Activated T-cell treated with anti-CD3 and anti-CD28 coated beads, Interleukin-2, amount 50 U/mL, for 4 hours (primary cell): ENCODE results near the gene ADAMTS16. TPM values are rescaled to one million over a fixed set of nuclear protein-coding genes. Genes with fewer than 3 reads are reported as not detected.

Experiments used
- ATAC-seq, 2 donors: fragments of 200-7000 bp; cut with Tn5 transposase; one replicate each; pipeline ENCODE4 v1.10.0; 2021
- DNase-seq: peaks from one replicate; pipeline ENCODE4 v3.0.0-alpha.2; 2020
- H3K27me3 Mint-ChIP-seq: one replicate; pipeline ENCODE4 v1.8.0; 2021; ENCODE audit warnings: low read depth, mixed read lengths
- H3K36me3 Mint-ChIP-seq: one replicate; pipeline ENCODE4 v1.8.0; 2022; ENCODE audit warnings: mixed read lengths; ENCODE audit not compliant: insufficient read depth
- H3K4me1 Mint-ChIP-seq: one replicate; pipeline ENCODE4 v1.8.0; 2021; ENCODE audit warnings: low read depth, mixed read lengths
- H3K4me3 Mint-ChIP-seq: one replicate; pipeline ENCODE4 v1.8.0; 2021; ENCODE audit warnings: mild to moderate bottlenecking, moderate library complexity, mixed read lengths
- H3K9me3 Mint-ChIP-seq: one replicate; pipeline ENCODE4 v1.8.0; 2021; ENCODE audit warnings: mixed read lengths
- total RNA-seq, 3 donors: library from RNA; stranded (reverse); gene quantifications; one replicate each; pipeline ENCODE4 v1.2.1, GENCODE V29; 2021

The ADAMTS16 gene
- total RNA-seq, 3 donors from 2014 or later: 0.03 TPM; not detected in 2

DNA sequence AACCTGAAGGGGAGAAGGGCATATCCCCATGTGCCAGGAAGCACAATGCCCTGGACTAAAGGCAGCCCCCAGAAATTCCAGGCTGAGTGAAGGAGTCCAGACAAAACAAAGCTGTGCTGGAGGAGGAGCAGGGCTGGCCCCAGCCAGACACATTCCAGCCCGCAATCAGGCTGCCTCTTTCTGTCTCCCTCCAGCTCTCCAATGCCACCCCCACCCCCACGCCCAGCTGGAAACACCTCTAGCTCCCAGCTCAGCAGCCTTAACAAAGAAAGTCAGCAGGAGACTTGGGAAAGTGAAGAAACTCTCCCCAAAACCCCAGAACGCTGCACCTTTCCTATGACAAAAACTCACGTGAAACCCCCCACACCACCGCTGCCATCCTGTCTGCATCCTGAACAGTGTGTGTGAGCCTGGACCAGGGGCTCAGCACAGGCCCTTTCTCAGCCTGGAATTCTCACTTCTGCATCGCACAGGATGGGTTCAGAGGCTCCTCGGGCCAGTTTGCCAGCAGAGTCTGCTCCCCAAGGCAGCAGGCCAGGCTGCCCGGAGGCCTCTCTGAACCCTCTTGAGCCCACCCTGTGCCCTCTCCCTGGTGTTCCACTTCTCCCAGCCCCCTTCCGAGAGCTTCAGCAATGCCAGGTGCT lies 186.1 kb downstream of the ADAMTS16 start:
- H3K36me3 Mint-ChIP-seq: no peaks in the 10 kb centered on the region
- no peak for ATAC-seq
- no peaks in the 10 kb centered on the region for H3K27me3 Mint-ChIP-seq
- peaks cover 21% of the 10 kb centered on the region for H3K9me3 Mint-ChIP-seq
- H3K4me3 Mint-ChIP-seq: no peak overlapping the region
- no peak for DNase-seq
- H3K4me1 Mint-ChIP-seq: no peaks in the 10 kb centered on the region

DNA sequence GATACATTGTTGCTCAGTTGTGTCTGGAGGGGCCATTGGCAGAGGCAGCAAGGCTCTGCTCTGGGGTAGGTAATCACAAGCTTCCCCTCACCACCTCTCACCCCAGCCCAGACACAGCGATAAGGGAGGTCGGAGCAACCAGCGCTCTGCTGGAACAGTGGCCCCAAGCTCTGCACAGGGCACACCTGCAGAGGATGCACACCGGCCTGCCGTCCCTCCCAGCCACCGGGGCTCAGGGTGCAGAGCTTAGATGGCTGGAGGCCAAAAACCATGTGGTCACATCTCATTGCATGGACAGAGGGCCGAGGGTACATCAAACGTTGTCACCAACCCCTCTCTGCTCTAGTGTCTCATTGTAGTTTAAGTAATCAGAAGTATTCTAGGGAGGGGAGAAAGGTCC lies 187.0 kb downstream of the ADAMTS16 start:
- DNase-seq: no peak
- Mint-ChIP-seq H3K4me3 (no peak overlapping the region), H3K36me3 (no peaks in the 10 kb centered on the region), H3K4me1 (no peaks in the 10 kb centered on the region), H3K27me3 (no peaks in the 10 kb centered on the region), H3K9me3 (peaks cover 19% of the 10 kb centered on the region)
- ATAC-seq: no peak

DNA sequence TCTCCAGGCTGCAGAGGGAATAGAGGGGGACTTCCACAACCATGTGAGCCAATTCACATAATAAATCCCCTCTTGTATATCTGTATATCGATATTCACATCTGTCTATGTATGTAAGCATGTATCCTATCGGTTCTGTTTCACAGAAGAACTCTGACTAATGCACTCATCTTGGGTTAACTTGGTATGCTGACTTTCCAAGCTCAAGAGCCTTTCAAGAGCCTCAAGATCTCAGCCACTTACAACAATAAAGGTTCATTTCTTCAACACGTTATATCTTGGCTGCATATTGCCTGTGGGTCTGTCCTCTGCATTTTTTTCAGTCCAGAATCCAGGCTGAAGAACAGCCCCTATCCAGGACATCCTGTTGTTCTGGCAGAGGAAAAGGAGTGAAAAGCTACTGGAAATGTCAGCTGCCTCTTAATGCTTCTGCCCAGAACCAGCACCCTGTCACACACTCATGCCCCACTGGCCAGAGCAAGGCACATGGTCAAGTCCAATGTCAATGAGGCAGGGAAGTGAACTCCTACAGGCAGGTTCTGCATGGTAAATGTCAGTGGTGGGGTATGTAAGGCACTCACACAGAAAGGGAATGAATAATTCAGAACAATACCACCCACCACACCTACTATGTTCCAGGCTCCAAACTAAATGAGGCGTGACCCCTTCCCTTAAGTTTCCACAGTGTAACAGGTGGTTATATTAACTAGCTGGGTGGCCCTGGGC lies 190.8 kb downstream of the ADAMTS16 start:
- Mint-ChIP-seq H3K4me3 (no peak overlapping the region), H3K36me3 (no peaks in the 10 kb centered on the region), H3K27me3 (no peaks in the 10 kb centered on the region), H3K9me3 (peaks cover 11% of the 10 kb centered on the region), H3K4me1 (no peaks in the 10 kb centered on the region)
- no peak for DNase-seq
- ATAC-seq: no peak

- Mint-ChIP-seq H3K36me3 (no peaks in the 10 kb centered on the region), H3K4me3 (no peak overlapping the region), H3K27me3 (no peaks in the 10 kb centered on the region), H3K4me1 (no peaks in the 10 kb centered on the region), H3K9me3 (peaks cover 11% of the 10 kb centered on the region)
- no peak for DNase-seq
- ATAC-seq: no peak
Measured at GRCh38 chr5:5331848-5332247, 191.7 kb downstream of the ADAMTS16 start.

GRCh38 chr5:5332287-5332686 lies 192.2 kb downstream of the ADAMTS16 start:
- DNase-seq (no peak), ATAC-seq (no peak)
- no peaks in the 10 kb centered on the region for H3K4me1 Mint-ChIP-seq
- no peaks in the 10 kb centered on the region for H3K36me3 Mint-ChIP-seq
- peaks cover 11% of the 10 kb centered on the region for H3K9me3 Mint-ChIP-seq
- no peaks in the 10 kb centered on the region for H3K27me3 Mint-ChIP-seq
- no peak overlapping the region for H3K4me3 Mint-ChIP-seq

DNA sequence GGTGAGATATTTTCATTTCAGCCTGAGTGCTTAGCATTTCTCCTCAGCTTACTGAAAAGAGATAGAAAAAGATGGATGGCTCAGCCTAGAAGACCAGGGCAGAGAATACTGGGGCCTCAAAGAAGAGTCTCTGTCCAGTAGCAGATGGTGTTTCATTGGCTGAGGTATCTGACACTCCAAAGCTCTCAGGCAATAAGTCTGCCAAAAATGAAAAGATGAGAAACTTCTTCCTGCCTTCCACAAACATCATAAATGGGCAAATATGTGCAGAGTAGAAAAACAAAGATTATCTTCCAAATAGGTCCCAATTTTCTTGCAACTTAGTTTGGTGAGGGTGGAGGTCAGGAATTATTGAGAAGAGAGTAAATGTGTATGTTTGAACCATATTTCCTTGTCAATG lies 195.0 kb downstream of the ADAMTS16 start:
- ATAC-seq (no peak), DNase-seq (no peak)
- H3K9me3 Mint-ChIP-seq: no peaks in the 10 kb centered on the region
- H3K4me3 Mint-ChIP-seq: no peak overlapping the region
- H3K36me3 Mint-ChIP-seq: no peaks in the 10 kb centered on the region
- no peaks in the 10 kb centered on the region for H3K27me3 Mint-ChIP-seq
- H3K4me1 Mint-ChIP-seq: no peaks in the 10 kb centered on the region

GRCh38 chr5:5335700-5336264 lies 195.7 kb downstream of the ADAMTS16 start:
- ATAC-seq: no peak
- H3K4me1 Mint-ChIP-seq: no peaks in the 10 kb centered on the region

GRCh38 chr5:5339257-5339656 lies 199.1 kb downstream of the ADAMTS16 start:
- ATAC-seq (no peak), DNase-seq (no peak)
- no peaks in the 10 kb centered on the region for H3K36me3 Mint-ChIP-seq
- peaks cover 2% of the 10 kb centered on the region for H3K27me3 Mint-ChIP-seq
- H3K4me3 Mint-ChIP-seq: no peak overlapping the region
- no peaks in the 10 kb centered on the region for H3K4me1 Mint-ChIP-seq
- no peaks in the 10 kb centered on the region for H3K9me3 Mint-ChIP-seq

More at GRCh38 chr5:5335700-5336264, 195.7 kb downstream of the ADAMTS16 start:
- no peaks in the 10 kb centered on the region for H3K36me3 Mint-ChIP-seq
- H3K9me3 Mint-ChIP-seq: no peaks in the 10 kb centered on the region
- H3K27me3 Mint-ChIP-seq: no peaks in the 10 kb centered on the region
- DNase-seq: no peak
- H3K4me3 Mint-ChIP-seq: no peak overlapping the region

DNA sequence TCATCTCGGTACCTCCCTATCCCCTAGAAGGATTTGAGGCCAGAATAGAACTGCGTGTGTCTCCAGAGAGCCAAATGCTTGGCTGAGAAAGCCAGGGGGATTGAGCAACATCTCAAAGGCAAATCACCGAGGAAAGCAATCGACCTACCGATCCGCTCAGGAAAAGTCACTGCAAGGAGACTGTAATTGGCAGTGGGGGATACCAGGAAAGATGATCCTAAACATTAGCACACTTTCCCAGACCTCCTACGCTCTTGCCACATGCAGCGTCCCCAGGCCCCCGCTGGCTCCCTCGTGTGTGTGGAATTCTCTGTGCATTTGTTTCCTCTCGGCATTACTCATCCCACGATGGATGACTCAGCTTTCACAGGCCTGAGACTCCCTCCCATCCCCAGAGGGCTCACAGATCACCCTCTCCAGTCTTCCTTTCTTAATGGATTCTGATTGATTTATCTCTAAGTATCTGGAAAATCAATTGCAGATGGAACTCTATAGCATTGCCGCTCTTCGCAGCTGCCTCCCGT lies 200.1 kb downstream of the ADAMTS16 start:
- Mint-ChIP-seq H3K4me3 (no peak overlapping the region), H3K4me1 (no peaks in the 10 kb centered on the region), H3K36me3 (no peaks in the 10 kb centered on the region), H3K27me3 (peaks cover 2% of the 10 kb centered on the region), H3K9me3 (no peaks in the 10 kb centered on the region)
- DNase-seq (no peak), ATAC-seq (no peak)

- ATAC-seq (no peak), DNase-seq (no peak)
- Mint-ChIP-seq H3K27me3 (peaks cover 5% of the 10 kb centered on the region), H3K36me3 (no peaks in the 10 kb centered on the region), H3K4me1 (no peaks in the 10 kb centered on the region), H3K4me3 (no peak overlapping the region), H3K9me3 (no peaks in the 10 kb centered on the region)
Measured at GRCh38 chr5:5341531-5342292, 201.6 kb downstream of the ADAMTS16 start.

DNA sequence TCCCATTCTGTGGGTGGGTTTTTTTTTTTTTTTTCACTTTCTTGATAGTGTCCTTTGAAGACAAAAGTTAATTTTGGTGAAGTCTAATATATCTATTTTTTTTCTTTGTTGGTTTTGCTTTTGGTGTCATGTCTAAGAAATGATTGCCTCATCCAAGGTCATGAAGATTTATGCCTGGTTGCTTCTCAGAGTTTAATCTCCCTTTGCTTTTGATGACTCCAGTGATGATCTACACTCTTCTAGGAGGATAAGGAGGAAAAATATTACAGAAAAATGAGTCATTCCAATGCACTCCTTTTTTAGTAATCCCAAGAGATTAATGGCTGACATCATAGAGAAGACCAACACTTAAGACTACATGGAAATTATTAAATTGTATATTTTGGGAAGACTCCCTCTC lies 202.7 kb downstream of the ADAMTS16 start:
- DNase-seq: no peak
- H3K4me3 Mint-ChIP-seq: no peak overlapping the region
- H3K4me1 Mint-ChIP-seq: no peaks in the 10 kb centered on the region
- H3K27me3 Mint-ChIP-seq: peaks cover 5% of the 10 kb centered on the region
- H3K9me3 Mint-ChIP-seq: no peaks in the 10 kb centered on the region
- H3K36me3 Mint-ChIP-seq: no peaks in the 10 kb centered on the region
- ATAC-seq: no peak

DNA sequence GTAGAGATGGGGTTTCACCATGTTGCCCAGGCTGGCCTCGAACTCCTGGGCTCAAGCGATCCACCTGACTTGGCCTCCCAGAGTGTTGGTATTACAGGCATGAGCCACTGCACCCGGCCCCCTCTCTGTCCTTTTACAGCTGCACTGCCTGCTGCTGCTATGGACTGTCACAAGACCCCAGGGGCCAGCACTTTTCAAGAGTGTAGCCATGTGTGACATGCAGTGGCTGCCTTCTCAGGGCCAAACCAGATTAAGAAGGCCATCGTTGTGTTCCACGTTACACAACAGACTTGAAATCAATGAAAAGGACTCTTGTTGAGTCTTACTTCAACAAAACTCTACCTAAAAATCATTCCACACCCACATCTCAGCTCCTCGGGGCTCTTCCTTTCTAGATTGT lies 203.4 kb downstream of the ADAMTS16 start:
- no peak for ATAC-seq
- H3K27me3 Mint-ChIP-seq: peaks cover 5% of the 10 kb centered on the region
- no peaks in the 10 kb centered on the region for H3K9me3 Mint-ChIP-seq
- H3K36me3 Mint-ChIP-seq: no peaks in the 10 kb centered on the region
- H3K4me3 Mint-ChIP-seq: no peak overlapping the region
- no peak for DNase-seq
- H3K4me1 Mint-ChIP-seq: no peaks in the 10 kb centered on the region

DNA sequence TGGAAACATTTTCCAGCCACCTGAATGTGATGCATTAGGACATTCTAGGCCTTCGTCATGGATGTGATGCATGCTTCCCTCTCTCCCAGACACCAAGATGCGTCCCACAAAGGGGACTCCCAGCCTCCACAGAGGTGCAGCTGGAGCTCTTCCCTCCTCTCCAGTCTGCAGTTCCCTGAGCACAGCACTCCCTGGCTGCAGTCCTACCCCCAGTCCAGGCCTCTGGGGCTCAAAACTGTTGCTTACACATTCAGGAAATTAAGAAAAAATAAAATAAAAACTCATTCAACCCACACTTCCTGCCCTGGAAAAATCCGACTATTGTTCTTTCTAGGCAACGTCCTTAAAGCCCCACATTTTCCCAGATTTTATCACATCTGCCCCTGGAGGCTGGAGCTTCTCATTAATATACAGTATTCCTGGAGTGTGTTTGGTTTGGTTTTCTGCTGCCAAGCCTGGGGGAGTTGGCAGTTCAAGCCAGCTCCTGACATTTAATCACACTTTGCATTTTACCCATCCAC lies 204.0 kb downstream of the ADAMTS16 start:
- no peak for ATAC-seq
- no peaks in the 10 kb centered on the region for H3K9me3 Mint-ChIP-seq
- H3K27me3 Mint-ChIP-seq: peaks cover 5% of the 10 kb centered on the region

DNA sequence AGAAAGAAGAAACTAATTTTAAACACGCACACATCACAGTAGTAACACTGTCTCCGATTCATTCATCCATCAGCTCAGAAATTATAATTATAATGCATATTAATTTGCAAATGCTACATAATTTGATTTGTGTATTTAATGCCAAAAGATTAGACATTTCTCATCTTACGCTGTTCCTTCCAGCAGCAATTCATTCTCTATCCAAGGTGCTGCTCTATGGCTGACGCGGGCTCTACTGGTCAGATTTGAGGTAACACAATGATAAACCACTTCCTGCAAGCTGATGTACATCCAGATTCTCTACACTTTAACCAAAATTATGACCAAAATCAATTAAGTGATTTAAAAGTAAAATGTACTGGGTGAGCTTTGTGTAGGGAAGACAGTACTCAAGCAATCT lies 204.5 kb downstream of the ADAMTS16 start:
- no peaks in the 10 kb centered on the region for H3K9me3 Mint-ChIP-seq
- peaks cover 5% of the 10 kb centered on the region for H3K27me3 Mint-ChIP-seq
- no peaks in the 10 kb centered on the region for H3K36me3 Mint-ChIP-seq
- H3K4me3 Mint-ChIP-seq: no peak overlapping the region
- no peak for ATAC-seq
- DNase-seq: no peak
- H3K4me1 Mint-ChIP-seq: no peaks in the 10 kb centered on the region

More for the DNA sequence above, 204.0 kb downstream of the ADAMTS16 start:
- Mint-ChIP-seq H3K36me3 (no peaks in the 10 kb centered on the region), H3K4me1 (no peaks in the 10 kb centered on the region), H3K4me3 (no peak overlapping the region)
- DNase-seq: no peak
